Stimulated activated naive CD8-positive, alpha-beta T cell treated with anti-CD3 and anti-CD28 coated beads, Interleukin-15, amount 100 ng/mL, for 72 hours (primary cell): ENCODE measurements around the gene APPL1.

Experiments used
- ATAC-seq: fragments of 150-1000 bp; cut with Tn5 transposase; 2 replicates; pipeline ENCODE4 v1.10.0; 2021; ENCODE audit warnings: mild to moderate bottlenecking, moderate library complexity
- DNase-seq, 2 donors: peaks; one replicate each; pipeline ENCODE4 v3.0.0; 2021 to 2022
- H3K27ac Mint-ChIP-seq, 2 donors: one replicate each; pipeline ENCODE4 v1.8.0; 2022; ENCODE audit warnings: mild to moderate bottlenecking in 2 of 2, mixed read lengths in 2 of 2, moderate library complexity in 2 of 2
- H3K27me3 Mint-ChIP-seq: one replicate; pipeline ENCODE4 v1.8.0; 2022; ENCODE audit warnings: mixed read lengths
- H3K4me1 Mint-ChIP-seq: one replicate; pipeline ENCODE4 v1.8.0; 2022; ENCODE audit warnings: mild to moderate bottlenecking, mixed read lengths
- H3K4me3 Mint-ChIP-seq, 2 donors: one replicate each; pipeline ENCODE4 v1.8.0; 2022; ENCODE audit warnings: mild to moderate bottlenecking in 2 of 2, mixed read lengths in 2 of 2, moderate library complexity in 1 of 2
- H3K9me3 Mint-ChIP-seq, 2 donors: one replicate each; pipeline ENCODE4 v1.8.0; 2022; ENCODE audit warnings: mixed read lengths in 2 of 2

Gene APPL1, protein sequence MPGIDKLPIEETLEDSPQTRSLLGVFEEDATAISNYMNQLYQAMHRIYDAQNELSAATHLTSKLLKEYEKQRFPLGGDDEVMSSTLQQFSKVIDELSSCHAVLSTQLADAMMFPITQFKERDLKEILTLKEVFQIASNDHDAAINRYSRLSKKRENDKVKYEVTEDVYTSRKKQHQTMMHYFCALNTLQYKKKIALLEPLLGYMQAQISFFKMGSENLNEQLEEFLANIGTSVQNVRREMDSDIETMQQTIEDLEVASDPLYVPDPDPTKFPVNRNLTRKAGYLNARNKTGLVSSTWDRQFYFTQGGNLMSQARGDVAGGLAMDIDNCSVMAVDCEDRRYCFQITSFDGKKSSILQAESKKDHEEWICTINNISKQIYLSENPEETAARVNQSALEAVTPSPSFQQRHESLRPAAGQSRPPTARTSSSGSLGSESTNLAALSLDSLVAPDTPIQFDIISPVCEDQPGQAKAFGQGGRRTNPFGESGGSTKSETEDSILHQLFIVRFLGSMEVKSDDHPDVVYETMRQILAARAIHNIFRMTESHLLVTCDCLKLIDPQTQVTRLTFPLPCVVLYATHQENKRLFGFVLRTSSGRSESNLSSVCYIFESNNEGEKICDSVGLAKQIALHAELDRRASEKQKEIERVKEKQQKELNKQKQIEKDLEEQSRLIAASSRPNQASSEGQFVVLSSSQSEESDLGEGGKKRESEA

DNA sequence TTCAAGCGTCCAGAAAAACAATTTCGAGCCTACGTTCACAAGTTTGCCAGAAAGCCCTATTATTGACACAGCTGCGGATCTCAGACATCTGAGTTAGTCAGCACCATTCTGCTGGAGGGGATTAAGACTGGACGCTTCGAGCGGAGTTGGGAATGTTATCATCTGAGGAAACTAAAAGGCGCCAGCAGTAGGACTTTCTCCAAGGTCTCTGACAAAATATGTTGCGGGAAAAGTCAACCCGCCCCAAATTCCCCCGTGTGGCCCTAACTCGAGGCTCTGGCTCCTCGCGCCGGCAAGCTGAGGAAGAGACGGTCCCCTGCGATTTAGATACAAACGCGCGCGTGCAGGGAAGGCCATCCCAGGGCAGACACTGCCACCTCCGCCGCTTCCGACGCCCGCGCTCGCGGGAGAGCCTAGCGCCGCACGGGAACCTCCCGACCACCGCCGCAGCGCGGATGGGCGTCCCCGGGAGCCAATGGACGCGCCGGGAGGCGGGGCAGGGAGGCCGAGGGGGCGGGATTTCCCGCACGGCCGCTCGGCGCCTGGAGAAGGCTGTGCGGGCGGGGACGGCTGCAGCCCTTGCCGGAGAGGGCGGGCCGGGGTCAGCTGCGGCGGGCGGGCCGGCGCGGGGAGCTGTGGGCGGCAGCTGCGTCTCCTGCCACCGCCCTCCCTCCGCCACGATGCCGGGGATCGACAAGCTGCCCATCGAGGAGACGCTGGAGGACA, at the start of gene APPL1:
TSS of gene APPL1 (plus strand) at position 526 of the 726 bp plus-strand sequence. CDS start at position 681, 155 bp downstream.
- peak; percentile 93 for ATAC-seq
- Mint-ChIP-seq H3K27ac (peak within 1 kb of the TSS; percentile 87 to 92), H3K4me1 (peaks cover 34% of the 10 kb centered on the region), H3K27me3 (no peaks in the 10 kb centered on the region), H3K9me3 (no peaks in the 10 kb centered on the region), H3K4me3 (peak within 1 kb of the TSS; percentile 89 to 94)
- peak; percentile 92 for DNase-seq

DNA sequence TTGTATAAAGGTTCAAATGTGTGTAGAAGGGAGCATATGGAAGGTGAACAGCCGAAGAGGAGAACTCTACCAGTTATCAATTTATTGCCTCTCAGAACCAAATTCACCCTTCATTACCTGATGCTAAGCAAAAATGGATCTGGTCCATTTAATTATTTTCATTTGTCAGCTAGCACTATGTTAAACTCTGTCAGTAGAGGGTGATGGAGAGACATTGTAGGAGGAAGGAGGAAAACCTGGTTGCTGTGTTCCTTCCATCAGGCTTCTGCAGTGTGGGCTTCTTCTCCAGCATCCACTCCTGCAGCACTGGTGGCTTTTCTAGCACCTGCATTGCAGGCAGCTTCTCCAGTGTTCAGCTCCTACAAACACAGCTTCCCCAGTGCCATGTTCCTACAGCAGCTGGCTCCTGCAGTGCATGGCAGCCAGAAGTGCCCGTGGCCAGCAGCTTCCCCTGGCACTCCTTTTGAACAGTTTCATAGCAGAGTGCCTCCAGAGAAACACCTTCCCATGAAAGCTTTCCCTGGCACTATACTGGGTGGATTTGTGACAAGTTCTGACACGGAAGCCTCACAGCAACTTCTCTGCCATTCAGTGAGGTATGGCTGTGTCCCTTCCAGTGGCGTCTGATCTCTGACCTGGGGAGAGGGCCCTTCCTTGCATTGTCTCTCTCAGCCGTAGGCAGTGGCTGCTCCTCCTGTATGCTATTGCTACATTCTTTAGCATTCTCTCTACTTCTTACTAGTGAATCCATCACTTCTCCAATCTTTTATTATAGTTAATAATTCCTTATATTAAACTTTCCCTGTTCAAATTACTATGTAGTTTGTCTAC, 47.7 kb upstream of the APPL1 start:
- H3K9me3 Mint-ChIP-seq, result no peaks in the 10 kb centered on the region
- DNase-seq, result no peak

DNA sequence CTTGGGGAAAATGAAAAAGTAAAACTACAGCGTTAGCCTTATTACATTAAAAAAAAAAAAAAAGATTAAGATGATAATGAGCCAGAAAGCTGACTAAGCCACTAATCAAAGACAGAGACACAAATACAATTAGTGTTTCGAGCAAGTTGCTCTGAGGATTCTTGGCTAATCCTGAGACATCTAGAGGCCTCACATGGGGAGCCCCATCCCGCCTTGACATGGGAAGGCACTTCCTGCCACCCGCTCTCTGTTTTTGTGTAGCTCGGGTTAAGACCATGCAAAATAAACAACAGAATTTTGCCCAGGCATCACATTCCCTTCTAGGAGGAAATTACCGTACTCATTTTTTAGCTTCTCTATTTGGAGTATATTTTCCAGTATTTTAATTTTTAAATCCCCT, 43.0 kb upstream of the APPL1 start:
- Mint-ChIP-seq H3K27me3 (no peaks in the 10 kb centered on the region), H3K4me3 (no peak overlapping the region), H3K27ac (no peak overlapping the region), H3K4me1 (no peaks in the 10 kb centered on the region), H3K9me3 (no peaks in the 10 kb centered on the region)
- DNase-seq, result no peak
- ATAC-seq, result no peak

More for the DNA sequence above, 47.7 kb upstream of the APPL1 start:
- no peak overlapping the region for H3K4me3 Mint-ChIP-seq
- no peaks in the 10 kb centered on the region for H3K4me1 Mint-ChIP-seq
- no peak overlapping the region for H3K27ac Mint-ChIP-seq
- ATAC-seq, result peak; percentile 57
- H3K27me3 Mint-ChIP-seq, result peaks cover 18% of the 10 kb centered on the region

DNA sequence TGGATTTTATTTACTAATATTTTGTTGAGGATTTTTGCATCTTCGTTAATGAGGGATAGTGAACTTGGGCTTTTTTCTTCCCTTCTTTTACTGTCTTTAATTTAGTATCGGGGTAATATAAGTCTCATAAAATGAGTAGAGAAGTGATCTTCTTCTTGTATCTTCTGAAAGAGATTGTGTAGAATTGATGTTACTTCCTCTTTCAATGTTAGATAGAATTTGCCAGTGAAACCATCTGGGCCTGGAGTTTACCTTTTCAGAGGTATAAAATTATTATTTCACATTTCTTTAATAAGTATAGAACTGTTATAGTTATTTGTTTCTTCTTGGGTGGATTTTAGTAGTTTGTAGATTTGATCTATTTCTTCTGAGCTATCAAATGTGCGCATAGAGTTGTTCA, 35.5 kb upstream of the APPL1 start:
- Mint-ChIP-seq H3K27me3 (peaks cover 24% of the 10 kb centered on the region), H3K4me3 (no peak overlapping the region), H3K9me3 (no peaks in the 10 kb centered on the region), H3K4me1 (no peaks in the 10 kb centered on the region), H3K27ac (no peak overlapping the region)
- ATAC-seq (no peak), DNase-seq (no peak)

DNA sequence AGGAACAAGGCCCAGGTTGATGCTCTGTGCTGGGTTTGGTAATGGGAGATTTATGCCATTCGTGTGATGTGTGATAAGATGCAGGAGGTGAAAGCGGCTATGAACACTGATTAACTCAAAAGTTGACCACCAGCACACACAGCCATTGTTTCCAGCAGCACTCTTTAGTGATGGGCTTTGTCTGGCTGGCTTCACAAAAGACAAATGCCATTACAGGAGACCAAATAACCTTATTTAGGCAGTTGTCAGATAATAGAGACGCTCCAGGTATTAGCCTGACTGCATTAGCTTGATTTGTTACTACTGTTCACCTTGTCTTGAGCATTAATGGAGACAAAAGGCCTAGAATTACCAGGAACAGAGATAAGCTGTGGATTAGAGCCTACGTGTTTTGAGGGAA, 32.9 kb upstream of the APPL1 start:
- ATAC-seq, result no peak
- no peaks in the 10 kb centered on the region for H3K4me1 Mint-ChIP-seq
- peaks cover 26% of the 10 kb centered on the region for H3K27me3 Mint-ChIP-seq
- no peaks in the 10 kb centered on the region for H3K9me3 Mint-ChIP-seq
- H3K4me3 Mint-ChIP-seq, result no peak overlapping the region
- H3K27ac Mint-ChIP-seq, result no peak overlapping the region
- DNase-seq, result no peak

DNA sequence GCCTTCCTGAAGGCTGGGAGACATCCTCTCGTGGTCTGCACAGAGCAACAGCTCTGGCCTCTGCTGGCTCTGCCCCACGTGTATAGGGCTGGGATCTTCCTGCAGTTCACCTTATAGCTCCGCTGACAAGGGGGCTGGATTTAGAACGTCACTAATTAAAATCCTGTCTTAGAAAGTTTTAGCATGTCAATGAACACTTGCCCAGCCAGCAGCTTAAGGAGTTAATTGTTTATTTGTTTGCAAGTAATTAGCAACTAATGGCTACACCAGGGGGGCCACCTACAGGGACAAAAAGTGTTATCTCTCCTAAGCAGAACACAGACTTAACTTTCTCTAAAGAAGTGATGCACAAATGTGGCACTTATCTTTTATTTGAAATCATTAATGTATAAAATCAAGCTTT, 27.6 kb upstream of the APPL1 start, which contains the start of gene HESX1:
TSS of gene HESX1 (minus strand) at position 84 of the 403 bp plus-strand sequence. CDS start at position 24, 60 bp downstream.
- H3K4me3 Mint-ChIP-seq, result no peak within 1 kb of the TSS
- H3K4me1 Mint-ChIP-seq, result no peaks in the 10 kb centered on the region
- DNase-seq (no peak), ATAC-seq (no peak)
- no peaks in the 10 kb centered on the region for H3K9me3 Mint-ChIP-seq
- H3K27me3 Mint-ChIP-seq, result peaks cover 10% of the 10 kb centered on the region
- no peak within 1 kb of the TSS for H3K27ac Mint-ChIP-seq

DNA sequence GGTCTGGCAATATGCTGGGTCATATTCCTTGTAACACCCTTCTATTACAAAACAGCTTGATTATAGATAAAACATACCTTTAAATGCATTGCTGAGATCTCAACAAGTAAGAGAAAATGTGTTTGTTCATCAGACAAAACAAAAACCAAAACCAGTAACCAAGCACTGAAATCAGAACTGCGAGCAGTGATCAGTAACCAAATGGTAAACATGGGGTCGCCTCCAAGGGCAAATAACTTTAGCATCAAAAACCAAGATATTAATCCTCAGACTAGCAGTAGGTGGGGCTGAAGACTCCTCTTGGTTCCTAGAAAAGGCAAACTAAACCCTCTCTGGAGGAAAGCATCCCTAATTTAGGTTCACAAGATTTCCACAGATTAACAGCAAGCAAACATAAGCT, 21.1 kb upstream of the APPL1 start:
- Mint-ChIP-seq H3K4me3 (no peak overlapping the region), H3K4me1 (no peaks in the 10 kb centered on the region), H3K9me3 (no peaks in the 10 kb centered on the region), H3K27me3 (no peaks in the 10 kb centered on the region), H3K27ac (no peak overlapping the region)
- ATAC-seq (no peak), DNase-seq (no peak)

DNA sequence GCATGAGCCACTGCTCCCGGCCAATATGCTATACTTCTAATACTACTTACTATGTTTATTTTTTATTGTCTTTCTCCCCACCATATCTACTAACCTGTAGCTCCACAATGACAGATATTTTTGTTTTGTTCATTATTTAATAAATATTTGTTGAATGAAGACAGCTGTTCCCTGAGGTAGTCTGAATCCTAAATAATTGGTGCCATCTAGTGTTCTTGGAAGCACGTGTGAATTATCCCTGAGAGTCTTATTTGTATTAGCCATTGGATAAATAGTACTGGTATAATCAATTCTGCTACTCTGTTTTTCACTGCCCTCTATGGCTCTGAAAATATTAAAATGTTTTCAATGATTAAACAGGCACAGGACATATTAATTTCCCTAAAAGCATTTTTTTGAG, 5.6 kb upstream of the APPL1 start:
- Mint-ChIP-seq H3K27me3 (no peaks in the 10 kb centered on the region), H3K9me3 (no peaks in the 10 kb centered on the region), H3K4me3 (no peak overlapping the region), H3K4me1 (peaks cover 9% of the 10 kb centered on the region), H3K27ac (no peak overlapping the region)
- DNase-seq (no peak), ATAC-seq (no peak)

DNA sequence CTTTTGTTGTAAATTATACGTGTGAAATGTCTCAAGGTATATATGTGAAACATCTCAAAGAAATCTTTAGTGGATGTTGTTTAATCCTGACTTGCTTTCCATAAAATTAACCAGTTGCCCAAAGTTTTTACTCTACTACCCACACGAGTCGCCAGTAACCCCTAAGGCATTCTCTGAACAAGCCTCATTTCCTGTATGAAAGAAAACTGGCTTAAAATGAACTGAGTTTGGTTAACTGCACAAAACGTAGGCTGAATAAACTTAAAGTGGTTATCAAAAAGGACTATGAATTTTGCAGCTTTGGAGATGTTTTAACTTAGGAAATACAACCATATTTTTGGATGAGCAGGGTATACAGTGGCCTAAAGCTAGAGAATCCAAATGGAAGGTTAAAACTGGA, 2.7 kb upstream of the APPL1 start:
- H3K4me3 Mint-ChIP-seq, result no peak overlapping the region
- H3K27ac Mint-ChIP-seq, result no peak overlapping the region
- DNase-seq (no peak), ATAC-seq (no peak)
- no peaks in the 10 kb centered on the region for H3K27me3 Mint-ChIP-seq
- H3K4me1 Mint-ChIP-seq, result peaks cover 27% of the 10 kb centered on the region
- no peaks in the 10 kb centered on the region for H3K9me3 Mint-ChIP-seq

DNA sequence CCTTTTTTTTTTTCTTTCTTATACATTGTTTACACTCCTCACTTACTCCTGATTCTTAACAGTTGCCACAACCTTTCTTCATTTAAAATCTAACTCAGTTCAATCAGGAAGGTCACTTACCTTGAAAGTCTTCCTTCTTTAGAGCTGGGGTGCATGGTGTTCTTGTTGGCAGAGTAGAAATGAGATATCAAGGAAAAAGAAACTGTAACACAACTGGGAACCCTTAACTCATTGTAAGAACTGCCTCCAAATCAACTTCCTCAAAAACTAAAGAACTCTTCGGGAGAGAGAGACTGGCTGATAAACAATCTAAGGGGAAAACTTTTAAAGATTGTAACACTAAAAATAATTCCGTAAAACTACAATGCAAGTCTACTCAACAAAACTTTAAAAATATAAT, 1.4 kb upstream of the APPL1 start:
- Mint-ChIP-seq H3K27me3 (no peaks in the 10 kb centered on the region), H3K4me3 (no peak overlapping the region), H3K4me1 (peaks cover 34% of the 10 kb centered on the region), H3K9me3 (no peaks in the 10 kb centered on the region), H3K27ac (no peak overlapping the region)
- ATAC-seq, result no peak
- DNase-seq, result no peak

DNA sequence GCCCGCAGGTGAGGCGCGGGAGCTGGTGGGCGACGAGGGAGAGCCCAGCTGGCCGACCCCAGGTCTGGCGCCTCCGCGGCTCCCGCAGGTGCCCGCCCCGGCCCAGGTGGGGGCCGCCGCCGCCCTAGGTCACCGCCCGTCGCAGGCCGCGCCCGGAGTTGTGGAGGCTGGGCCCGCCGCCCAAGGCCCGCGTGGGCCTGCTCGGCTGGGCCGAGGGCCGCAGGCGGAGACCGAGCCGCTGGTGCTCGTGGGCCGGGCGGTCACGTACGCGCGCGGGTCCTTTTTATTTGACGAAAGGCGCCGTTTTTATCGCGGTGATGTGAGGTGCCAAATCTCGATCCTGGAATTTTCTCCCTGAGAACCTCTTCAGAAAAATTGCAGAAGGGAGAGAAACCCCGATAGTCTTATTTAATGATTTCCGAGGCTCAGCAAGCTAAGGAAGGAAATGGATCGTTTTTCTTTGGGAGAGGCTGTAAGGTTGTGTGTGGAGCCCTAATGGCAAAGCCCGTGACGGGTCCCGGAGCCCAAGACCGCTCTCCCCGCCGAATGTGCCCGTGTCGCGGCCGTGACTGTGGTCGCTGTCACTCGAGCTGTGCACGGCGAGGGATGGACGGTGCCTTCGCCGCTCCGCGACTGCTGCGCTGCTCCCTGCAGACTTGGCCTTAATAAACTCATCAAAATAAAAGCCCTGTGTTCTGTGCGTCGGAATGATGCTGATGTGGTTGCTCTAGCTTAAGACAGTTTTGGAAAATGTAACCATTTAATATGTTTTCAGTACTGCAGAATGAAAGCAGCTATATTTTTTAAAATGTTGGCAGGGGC, 612 bp downstream of the APPL1 start:
- Mint-ChIP-seq H3K27ac (peak overlapping the region; percentile 87 to 92), H3K27me3 (no peaks in the 10 kb centered on the region), H3K4me1 (peaks cover 34% of the 10 kb centered on the region), H3K9me3 (no peaks in the 10 kb centered on the region), H3K4me3 (peak overlapping the region; percentile 89 to 94)
- DNase-seq (peak; percentile 50 to 59), ATAC-seq (peak; percentile 65)

DNA sequence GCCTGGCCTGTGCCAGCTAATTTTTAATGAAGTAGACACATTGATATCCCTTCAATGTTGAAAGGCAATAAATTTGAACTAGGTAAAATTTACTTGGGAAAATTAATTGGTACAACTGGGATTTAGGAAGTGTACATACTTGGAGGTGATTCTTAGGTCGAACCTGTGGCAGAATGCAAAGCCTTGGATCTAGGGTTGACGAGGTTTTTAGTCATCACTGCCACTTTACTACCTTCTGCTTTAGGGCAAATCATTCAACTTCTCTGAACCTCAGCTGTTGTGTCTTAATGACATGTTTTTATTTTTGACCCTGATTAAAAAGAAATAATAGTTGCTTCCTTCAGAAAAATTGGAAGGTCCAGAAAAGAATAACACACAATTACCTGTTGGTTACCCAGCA, 2.5 kb downstream of the APPL1 start:
- Mint-ChIP-seq H3K9me3 (no peaks in the 10 kb centered on the region), H3K27ac (no peak overlapping the region), H3K4me3 (peak overlapping the region in 1 of 2 donors; percentile 35), H3K4me1 (peaks cover 39% of the 10 kb centered on the region), H3K27me3 (no peaks in the 10 kb centered on the region)
- DNase-seq (no peak), ATAC-seq (no peak)

DNA sequence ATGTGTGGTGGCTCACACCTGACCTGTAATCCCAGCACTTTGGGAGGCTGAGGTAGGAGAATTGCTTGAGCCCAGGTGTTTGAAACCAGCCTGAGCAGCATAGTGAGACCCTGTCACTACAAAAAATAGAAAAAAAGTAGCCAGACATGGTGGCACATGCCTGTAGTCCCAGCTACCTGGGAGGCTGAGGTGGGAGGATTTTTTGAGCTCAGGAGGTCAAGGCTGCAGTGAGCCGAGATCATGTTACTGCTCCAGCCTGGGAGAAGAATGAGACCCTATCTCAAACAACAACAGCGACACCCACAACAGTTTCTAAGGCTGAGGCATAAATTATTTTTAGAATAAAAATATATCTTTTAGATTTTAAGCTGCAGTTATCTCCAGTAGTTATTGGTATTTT, 6.3 kb downstream of the APPL1 start:
- ATAC-seq, result no peak
- peaks cover 33% of the 10 kb centered on the region for H3K4me1 Mint-ChIP-seq
- H3K9me3 Mint-ChIP-seq, result peaks cover 0 to 2% of the 10 kb centered on the region in 2 donors
- no peak overlapping the region for H3K4me3 Mint-ChIP-seq
- no peak overlapping the region for H3K27ac Mint-ChIP-seq
- H3K27me3 Mint-ChIP-seq, result no peaks in the 10 kb centered on the region
- DNase-seq, result no peak
